HEK293T (cell line): Measurements from ENCODE around the gene MAD1L1.

Experiments
- CTCF ChIA-PET: fragments of 350-600 bp; formaldehyde crosslinking; extraction: SDS; loops from one replicate; lab custom pipeline; 2021; ENCODE audit warnings: antibody characterized with exemption, inconsistent platforms; lab: Yijun Ruan, JAX
- POLR2A ChIA-PET: fragments of 350-600 bp; formaldehyde crosslinking; extraction: SDS; loops from one replicate; lab custom pipeline; 2020; ENCODE audit warnings: antibody characterized with exemption, inconsistent platforms; lab: Yijun Ruan, JAX
- DNase-seq: peaks from one replicate; pipeline ENCODE4 v3.0.0; 2012; ENCODE audit warnings: mixed read lengths; ENCODE audit errors: extremely low spot score
- ARNT ChIP-seq: fragments of 450-650 bp; IDR thresholded peaks from 2 replicates; pipeline ENCODE4 v1.6.1; 2017; ENCODE audit warnings: mild to moderate bottlenecking
- BHLHE40 ChIP-seq: fragments of 450-650 bp; IDR thresholded peaks from 2 replicates; pipeline ENCODE4 v1.6.1; 2016; ENCODE audit warnings: mild to moderate bottlenecking, moderate library complexity, borderline replicate concordance
- CTBP1 ChIP-seq: fragments of 450-650 bp; IDR thresholded peaks from 2 replicates; pipeline ENCODE4 v1.6.1; 2016; ENCODE audit warnings: borderline replicate concordance
- ELF4 ChIP-seq: fragments of 450-650 bp; IDR thresholded peaks from 2 replicates; pipeline ENCODE4 v1.6.1; 2017; ENCODE audit warnings: antibody characterized with exemption
- FOXA1 ChIP-seq: fragments of 450-650 bp; IDR thresholded peaks from 2 replicates; pipeline ENCODE4 v1.6.1; 2016; ENCODE audit warnings: mild to moderate bottlenecking
- FOXK2 ChIP-seq: fragments of 450-650 bp; IDR thresholded peaks from 2 replicates; pipeline ENCODE4 v1.6.1; 2016; ENCODE audit warnings: mild to moderate bottlenecking
- FOXM1 ChIP-seq: fragments of 450-650 bp; IDR thresholded peaks from 2 replicates; pipeline ENCODE4 v1.6.1; 2017; ENCODE audit warnings: mild to moderate bottlenecking, borderline replicate concordance
- HDGF ChIP-seq: fragments of 450-650 bp; IDR thresholded peaks from 2 replicates; pipeline ENCODE4 v1.6.1; 2017; ENCODE audit warnings: antibody characterized with exemption, borderline replicate concordance
- L3MBTL2 ChIP-seq: fragments of 450-650 bp; conservative IDR thresholded peaks from 2 replicates; pipeline ENCODE4 v1.6.1; 2016; ENCODE audit warnings: mild to moderate bottlenecking
- LEF1 ChIP-seq: fragments of 450-650 bp; IDR thresholded peaks from 2 replicates; pipeline ENCODE4 v1.6.1; 2017; ENCODE audit warnings: mild to moderate bottlenecking, borderline replicate concordance
- NFRKB ChIP-seq: fragments of 450-650 bp; IDR thresholded peaks from 2 replicates; pipeline ENCODE4 v1.6.1; 2016; ENCODE audit warnings: mild to moderate bottlenecking, moderate library complexity
- SP1 ChIP-seq: fragments of 450-650 bp; IDR thresholded peaks from 2 replicates; pipeline ENCODE4 v1.6.1; 2017
- SUZ12 ChIP-seq: fragments of 450-650 bp; IDR thresholded peaks from 2 replicates; pipeline ENCODE4 v1.6.1; 2016; ENCODE audit warnings: mild to moderate bottlenecking
- TARDBP ChIP-seq: fragments of 450-650 bp; IDR thresholded peaks from 2 replicates; pipeline ENCODE4 v1.6.1; 2016
- ZNF384 ChIP-seq: fragments of 450-650 bp; IDR thresholded peaks from 2 replicates; pipeline ENCODE4 v1.6.1; 2016
- TF ChIP-seq, protein P1 (sequence below): fragments of 450-650 bp; IDR thresholded peaks from 2 replicates; pipeline ENCODE4 v1.6.1; 2016

Gene MAD1L1

DNA sequence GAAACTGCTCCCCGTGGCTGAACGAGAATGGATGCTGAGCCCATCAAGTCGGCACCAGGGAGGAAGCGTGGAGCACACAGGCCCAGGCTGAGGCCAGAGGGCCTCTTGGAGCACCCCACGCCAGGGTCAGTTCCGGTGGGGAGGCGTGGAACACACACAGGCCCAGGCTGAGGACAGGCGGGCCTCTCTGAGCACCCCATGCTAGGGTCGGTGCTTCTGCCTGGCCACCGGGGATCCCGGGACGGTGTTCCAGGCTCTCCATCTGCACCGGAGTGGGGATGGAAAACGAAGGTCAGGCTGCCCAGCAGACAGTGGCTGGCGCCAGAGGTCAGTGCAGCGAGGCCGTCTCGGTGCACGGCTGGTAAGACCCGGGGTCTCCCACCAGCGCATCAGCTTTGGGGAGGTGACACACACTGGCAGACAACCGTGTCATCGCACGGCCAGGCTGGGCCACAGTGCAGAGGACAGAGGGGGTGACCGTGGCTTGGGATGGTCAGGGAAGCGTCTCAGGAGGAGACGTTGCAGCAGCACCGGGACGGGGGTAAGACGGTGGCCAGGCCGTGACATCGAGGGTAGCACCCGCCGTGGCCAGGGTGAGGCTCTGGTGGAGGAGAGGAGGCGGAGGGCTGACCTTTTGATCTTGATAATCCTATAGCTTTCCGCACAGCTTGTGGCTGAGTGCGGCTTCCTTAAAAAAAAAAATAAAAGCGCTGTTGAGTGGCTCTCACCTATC is 358.7 kb downstream of the MAD1L1 start:
- TF ChIP-seq NFRKB (no peak), L3MBTL2 (no peak), ARNT (no peak), ZNF384 (no peak), FOXA1 (no peak), CTBP1 (no peak), SUZ12 (no peak), TARDBP (no peak)
- TF ChIP-seq, protein P1, sequence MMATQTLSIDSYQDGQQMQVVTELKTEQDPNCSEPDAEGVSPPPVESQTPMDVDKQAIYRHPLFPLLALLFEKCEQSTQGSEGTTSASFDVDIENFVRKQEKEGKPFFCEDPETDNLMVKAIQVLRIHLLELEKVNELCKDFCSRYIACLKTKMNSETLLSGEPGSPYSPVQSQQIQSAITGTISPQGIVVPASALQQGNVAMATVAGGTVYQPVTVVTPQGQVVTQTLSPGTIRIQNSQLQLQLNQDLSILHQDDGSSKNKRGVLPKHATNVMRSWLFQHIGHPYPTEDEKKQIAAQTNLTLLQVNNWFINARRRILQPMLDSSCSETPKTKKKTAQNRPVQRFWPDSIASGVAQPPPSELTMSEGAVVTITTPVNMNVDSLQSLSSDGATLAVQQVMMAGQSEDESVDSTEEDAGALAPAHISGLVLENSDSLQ: no peak
- ChIA-PET POLR2A (no interaction called here), CTCF (no interaction called here)
- no peak for DNase-seq

DNA sequence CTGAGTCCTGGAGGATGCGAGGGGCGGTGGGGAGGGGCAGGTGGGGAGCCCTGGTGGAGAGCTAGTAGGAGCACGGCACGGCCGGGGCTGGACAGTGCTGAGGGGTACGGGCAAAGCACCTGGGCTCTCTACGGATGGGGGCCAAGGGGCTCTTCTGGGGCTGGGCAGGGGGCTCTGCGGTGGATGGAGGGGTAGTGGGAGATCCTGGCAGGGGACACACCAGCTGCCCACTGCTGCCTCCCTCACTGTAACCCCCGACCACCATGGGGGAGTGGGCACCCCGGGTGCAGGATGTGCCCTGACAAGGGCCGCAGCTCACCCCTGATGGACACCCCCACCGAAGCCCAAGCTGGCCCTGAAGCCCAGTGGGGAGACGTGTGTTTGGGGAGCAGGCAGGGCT is 359.3 kb downstream of the MAD1L1 start:
- TF ChIP-seq ZNF384 (no peak), NFRKB (no peak), FOXA1 (no peak), ELF4 (no peak), ARNT (no peak), SP1 (no peak), LEF1 (no peak), SUZ12 (no peak), FOXK2 (no peak), FOXM1 (no peak)
- ChIA-PET CTCF (no interaction called here), POLR2A (no interaction called here)
- DNase-seq: no peak

DNA sequence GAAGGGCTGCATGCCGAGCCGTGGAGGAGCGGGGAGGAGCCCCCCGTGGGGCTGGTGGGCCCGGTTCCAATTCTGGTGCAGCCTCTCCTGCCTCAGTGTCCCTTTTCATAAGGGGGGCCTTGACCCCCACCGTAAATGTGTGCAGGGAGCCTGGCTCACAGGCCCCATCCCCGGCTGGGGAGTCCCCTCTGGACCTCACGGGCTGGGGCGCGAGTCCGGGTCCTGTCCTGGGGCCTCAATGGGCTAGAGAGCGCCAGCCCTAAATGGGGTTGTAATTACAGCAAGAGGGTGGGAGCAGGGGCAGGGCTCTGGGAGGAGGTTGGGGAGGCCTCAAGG is 359.7 kb downstream of the MAD1L1 start:
- ChIA-PET CTCF (no interaction called here), POLR2A (no interaction called here)
- DNase-seq: no peak
- TF ChIP-seq, protein P1: no peak
- TF ChIP-seq FOXA1 (no peak), L3MBTL2 (no peak), TARDBP (no peak), ZNF384 (no peak), CTBP1 (no peak)

DNA sequence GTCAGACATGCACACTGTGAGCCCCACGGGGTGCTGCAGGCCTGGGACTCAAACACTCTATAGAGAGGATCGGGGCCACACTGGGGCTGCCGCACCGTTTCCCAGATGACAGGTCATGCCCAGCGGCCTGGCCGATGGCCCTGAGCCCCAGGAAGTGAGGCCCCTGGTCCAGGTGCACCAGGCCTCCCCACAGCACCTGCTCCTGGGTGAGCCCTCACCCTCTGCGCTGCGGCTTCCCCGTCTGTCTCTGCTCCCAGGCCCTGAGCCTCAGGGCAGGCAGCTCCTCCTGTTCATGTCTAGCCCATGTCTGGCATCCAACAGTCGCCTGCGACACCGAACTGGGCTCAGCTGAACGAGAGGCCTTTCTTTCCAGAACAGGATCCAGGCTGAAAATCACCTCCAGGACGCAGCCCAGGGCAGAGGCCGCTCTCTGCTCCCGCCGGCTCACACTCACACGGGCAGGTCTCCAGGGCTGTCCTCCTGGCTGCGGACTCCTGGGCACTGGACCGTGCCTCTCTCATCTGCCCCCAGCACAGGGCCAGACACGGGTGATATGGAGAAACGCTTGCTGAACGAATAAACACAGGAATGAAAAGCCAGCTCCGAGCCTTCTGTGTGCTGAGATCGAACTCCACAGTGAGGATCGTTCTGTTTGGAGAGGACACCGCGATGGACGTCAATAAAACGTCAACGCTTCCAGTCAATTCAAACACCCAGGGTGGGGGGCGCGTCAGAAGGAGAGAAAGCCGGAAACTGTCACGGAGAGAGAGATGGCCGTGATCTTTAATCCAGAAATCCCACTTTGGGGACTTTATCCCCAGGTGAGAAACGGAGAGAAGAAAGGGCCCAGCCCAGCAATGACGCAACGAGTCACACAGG is 360.3 kb downstream of the MAD1L1 start:
- CTCF ChIA-PET: no interaction called here
- DNase-seq: no peak
- POLR2A ChIA-PET: no interaction called here
- TF ChIP-seq SP1 (no peak), LEF1 (no peak), L3MBTL2 (no peak), HDGF (no peak), ARNT (no peak)

DNA sequence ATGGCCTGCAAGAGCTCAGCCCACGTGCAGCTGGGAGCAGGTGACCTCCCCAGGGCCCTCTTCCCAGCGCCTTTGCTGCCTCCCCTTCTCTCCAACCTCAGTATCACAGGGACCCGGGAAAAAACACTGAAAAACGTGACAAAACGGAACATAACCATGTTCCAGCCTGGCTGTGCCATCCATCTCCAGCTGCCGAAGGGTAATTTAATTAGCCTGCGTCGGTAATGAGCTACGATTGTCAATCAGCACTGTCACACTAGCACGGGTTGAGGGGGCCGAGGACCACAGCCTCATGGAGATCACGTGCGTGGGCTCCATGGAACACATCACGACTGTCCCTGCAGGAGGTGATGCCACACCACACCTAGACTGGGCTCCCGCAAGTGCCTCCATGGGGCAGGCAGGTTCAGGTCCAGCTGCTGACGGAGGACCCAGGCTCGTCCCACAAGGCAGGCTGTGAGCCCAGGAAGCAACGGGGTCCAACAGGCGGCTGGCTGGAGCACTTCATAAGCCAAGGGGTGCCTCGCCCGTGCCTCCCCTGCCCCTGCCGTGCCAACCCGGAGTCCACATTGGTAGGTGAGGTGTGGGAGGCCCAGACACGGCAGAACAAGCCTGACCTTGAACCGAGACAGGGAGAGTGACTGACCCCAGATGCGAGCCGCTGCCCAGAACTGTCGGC is 363.2 kb downstream of the MAD1L1 start:
- DNase-seq: no peak
- ChIA-PET CTCF (no interaction called here), POLR2A (no interaction called here)
- no peak for TF ChIP-seq ELF4
- no peak for TF ChIP-seq SUZ12
- no peak for TF ChIP-seq L3MBTL2
- no peak for TF ChIP-seq CTBP1
- no peak for TF ChIP-seq FOXM1
- TF ChIP-seq TARDBP: no peak
- TF ChIP-seq ZNF384: no peak
- TF ChIP-seq ARNT: no peak
- TF ChIP-seq LEF1: no peak
- TF ChIP-seq NFRKB: no peak
- no peak for TF ChIP-seq FOXK2
- TF ChIP-seq, protein P1: no peak
- no peak for TF ChIP-seq HDGF
- TF ChIP-seq FOXA1: no peak
- no peak for TF ChIP-seq SP1
- TF ChIP-seq BHLHE40: no peak

DNA sequence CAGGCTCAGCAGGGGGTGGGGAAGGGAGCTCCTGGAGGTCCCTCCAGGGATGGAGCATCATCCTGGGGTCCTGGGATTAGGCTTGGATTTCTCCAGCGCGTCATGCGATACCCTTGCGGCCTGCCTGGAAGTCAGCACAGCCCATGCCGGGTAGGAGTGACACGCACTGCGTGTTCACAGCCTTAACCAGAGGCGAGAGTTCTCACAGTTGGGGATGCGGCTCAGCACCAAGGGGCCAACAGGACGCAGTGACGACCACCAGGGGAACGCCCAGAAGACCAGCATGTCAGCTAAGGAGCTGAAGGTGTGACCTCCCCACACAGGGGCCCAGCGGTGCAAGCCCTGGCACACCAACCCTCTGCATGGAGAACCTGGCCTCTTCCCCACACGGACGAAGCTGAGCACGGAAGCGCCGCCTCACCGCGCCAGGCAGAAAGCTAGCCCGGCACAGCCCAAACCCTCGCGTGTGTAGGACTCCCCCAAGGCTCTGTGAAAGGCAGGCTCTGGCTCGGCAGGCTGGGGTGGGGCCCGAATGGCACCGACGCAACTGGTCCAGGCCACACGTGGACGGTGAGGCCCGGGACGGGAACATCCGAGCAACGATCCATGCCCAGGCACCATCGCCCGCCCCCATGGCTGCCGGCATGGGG is 364.1 kb downstream of the MAD1L1 start:
- ChIA-PET CTCF (no interaction called here), POLR2A (no interaction called here)
- TF ChIP-seq L3MBTL2 (no peak), SP1 (no peak), HDGF (no peak), FOXA1 (no peak), SUZ12 (no peak), ELF4 (no peak), BHLHE40 (no peak), ZNF384 (no peak), CTBP1 (no peak), FOXK2 (no peak), FOXM1 (no peak), NFRKB (no peak), ARNT (no peak), LEF1 (no peak)
- TF ChIP-seq, protein P1: no peak
- no peak for DNase-seq
